ENCODE measurements around the gene PADI3. TPM values are rescaled to one million over a fixed set of nuclear protein-coding genes. Genes with fewer than 3 reads are reported as not detected.

The PADI3 gene
- total RNA-seq, 1 experiment from 2014 or later, result 0.61 TPM

DNA sequence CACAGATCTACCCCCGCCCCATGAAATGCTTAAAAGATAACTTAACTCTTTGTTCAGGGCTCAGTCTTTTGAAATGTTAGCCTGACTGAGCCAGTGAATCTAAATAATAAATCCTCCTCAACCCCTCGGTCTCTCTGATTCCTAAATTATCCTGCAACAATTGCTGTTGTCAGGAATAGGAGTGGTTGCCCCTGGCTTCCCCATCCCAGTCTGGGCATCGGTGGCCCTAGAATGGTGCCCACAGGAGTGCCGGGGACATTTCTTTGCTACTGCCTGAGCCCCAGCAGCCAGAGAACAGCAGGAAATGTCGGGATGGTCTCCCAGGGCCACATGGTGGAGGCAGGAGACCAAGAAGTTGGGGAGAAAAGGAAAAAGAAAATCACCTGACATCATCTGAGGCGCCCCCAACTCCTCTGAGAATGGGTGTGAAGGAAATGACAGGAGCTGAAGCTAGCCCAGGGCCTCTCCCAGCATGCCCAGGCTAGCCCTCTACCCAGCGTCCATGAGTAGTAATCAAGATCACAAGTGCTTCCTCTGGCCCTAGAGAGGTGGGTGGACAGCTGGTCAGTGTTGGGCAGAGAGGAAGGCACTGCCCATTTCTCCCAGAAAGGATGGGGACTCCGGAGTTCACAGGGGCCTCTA is 60.6 kb downstream of the PADI3 start (continued):
- no peak for TF ChIP-seq AFF4 (CRISPR knock-in tag; IDR thresholded peaks at IDR 0.05; ENCODE audit: borderline replicate concordance)
- TF ChIP-seq, protein P1, sequence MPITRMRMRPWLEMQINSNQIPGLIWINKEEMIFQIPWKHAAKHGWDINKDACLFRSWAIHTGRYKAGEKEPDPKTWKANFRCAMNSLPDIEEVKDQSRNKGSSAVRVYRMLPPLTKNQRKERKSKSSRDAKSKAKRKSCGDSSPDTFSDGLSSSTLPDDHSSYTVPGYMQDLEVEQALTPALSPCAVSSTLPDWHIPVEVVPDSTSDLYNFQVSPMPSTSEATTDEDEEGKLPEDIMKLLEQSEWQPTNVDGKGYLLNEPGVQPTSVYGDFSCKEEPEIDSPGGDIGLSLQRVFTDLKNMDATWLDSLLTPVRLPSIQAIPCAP (CRISPR knock-in tag; IDR thresholded peaks at IDR 0.05), result no peak
- no peak for TF ChIP-seq ERG (CRISPR knock-in tag; IDR thresholded peaks at IDR 0.05)
- no peak for TF ChIP-seq ZNF263 (CRISPR knock-in tag; IDR thresholded peaks at IDR 0.05; ENCODE audit: low read depth)

DNA sequence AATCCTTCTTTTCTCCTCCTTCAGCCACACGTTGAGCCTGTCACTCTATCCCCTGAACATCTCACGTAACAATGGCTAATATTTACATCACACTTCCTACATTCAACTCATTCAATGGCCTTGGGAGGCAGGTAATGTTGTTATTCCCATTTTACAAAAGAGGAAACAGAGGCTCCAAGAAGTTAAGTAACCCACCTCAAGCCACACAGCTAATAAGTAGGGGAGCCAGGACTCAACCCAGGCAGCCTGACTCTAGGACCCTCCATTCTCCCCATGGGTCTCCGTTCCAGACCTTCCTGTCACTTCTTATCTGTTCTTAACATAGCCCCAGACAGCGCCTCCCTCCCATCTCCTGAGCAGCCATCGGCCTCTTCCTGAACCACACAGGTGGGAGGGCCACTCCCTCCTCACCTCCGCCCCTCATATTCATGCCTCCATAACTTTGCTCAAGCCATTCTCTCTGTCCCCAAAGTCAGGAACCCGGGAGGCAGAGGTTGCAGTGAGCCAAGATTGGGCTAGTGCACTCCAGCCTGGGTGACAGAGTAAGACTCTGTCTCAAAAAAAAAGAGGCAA is 61.3 kb downstream of the PADI3 start:
- peak overlapping the region; percentile 38; the same call in 1 of the 2 replicates for H3K27ac Mint-ChIP-seq
- H3K4me1 Mint-ChIP-seq, result peaks cover 30% of the 10 kb centered on the region
- H3K36me3 Mint-ChIP-seq, result no peaks in the 10 kb centered on the region
- CTCF ChIA-PET, result interaction anchor here (0.7 kb wide), 1 partner anchor 37 kb away, joined by 3 read pairs; no protein-coding TSS in a partner anchor
- H3K9me3 Mint-ChIP-seq, result no peaks in the 10 kb centered on the region
- no peak for ATAC-seq
- no peak for TF ChIP-seq NR3C1 (CRISPR knock-in tag; conservative IDR thresholded peaks at IDR 0.05; ENCODE audit: low read depth)
- TF ChIP-seq E2F4 (CRISPR knock-in tag; IDR thresholded peaks at IDR 0.05; ENCODE audit: borderline replicate concordance, low read depth), result no peak
- TF ChIP-seq TEAD1 (CRISPR knock-in tag; IDR thresholded peaks at IDR 0.05), result no peak
- no peak for TF ChIP-seq PRRX2 (CRISPR knock-in tag; IDR thresholded peaks at IDR 0.05)
- TF ChIP-seq SOX15 (CRISPR knock-in tag; IDR thresholded peaks at IDR 0.05), result no peak
- no peak for TF ChIP-seq EMX1 (CRISPR knock-in tag; IDR thresholded peaks at IDR 0.05)
- no peak for TF ChIP-seq ZNF232 (CRISPR knock-in tag; IDR thresholded peaks at IDR 0.05)
- TF ChIP-seq, protein P2, sequence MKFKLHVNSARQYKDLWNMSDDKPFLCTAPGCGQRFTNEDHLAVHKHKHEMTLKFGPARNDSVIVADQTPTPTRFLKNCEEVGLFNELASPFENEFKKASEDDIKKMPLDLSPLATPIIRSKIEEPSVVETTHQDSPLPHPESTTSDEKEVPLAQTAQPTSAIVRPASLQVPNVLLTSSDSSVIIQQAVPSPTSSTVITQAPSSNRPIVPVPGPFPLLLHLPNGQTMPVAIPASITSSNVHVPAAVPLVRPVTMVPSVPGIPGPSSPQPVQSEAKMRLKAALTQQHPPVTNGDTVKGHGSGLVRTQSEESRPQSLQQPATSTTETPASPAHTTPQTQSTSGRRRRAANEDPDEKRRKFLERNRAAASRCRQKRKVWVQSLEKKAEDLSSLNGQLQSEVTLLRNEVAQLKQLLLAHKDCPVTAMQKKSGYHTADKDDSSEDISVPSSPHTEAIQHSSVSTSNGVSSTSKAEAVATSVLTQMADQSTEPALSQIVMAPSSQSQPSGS (CRISPR knock-in tag; IDR thresholded peaks at IDR 0.05; ENCODE audit: borderline replicate concordance, low read depth), result no peak
- TF ChIP-seq ATF3 (CRISPR knock-in tag; conservative IDR thresholded peaks at IDR 0.05), result no peak
- no peak for TF ChIP-seq SP1 (CRISPR knock-in tag; conservative IDR thresholded peaks at IDR 0.05)
- no peak for TF ChIP-seq CTCF (IDR thresholded peaks at IDR 0.05)
- POLR2A ChIA-PET, result no interaction called here
- no peaks in the 10 kb centered on the region for H3K27me3 Mint-ChIP-seq (ENCODE audit: low read depth)
- no peak overlapping the region for H3K4me3 Mint-ChIP-seq
- DNase-seq (ENCODE audit: low spot score), result no peak

All from WTC11 (cell line).